GM12864 (cell line): ENCODE results near the gene FHL2.

Source experiments
- DNase-seq: peaks from one replicate; pipeline ENCODE4 v3.0.0-alpha.2; 2011; ENCODE audit warnings: low read depth
- H3K4me3 ChIP-seq: 2 replicates; pipeline ENCODE4 v1.5.1; 2011; ENCODE audit warnings: mild to moderate bottlenecking, low read depth, low read length, control low read depth
- TF ChIP-seq, protein P1 (sequence below): IDR thresholded peaks from 2 replicates; pipeline ENCODE4 v1.5.1; 2011; ENCODE audit warnings: low read depth, mild to moderate bottlenecking, moderate library complexity, low read length, control low read depth, inconsistent platforms; ENCODE audit errors: missing control alignments

The FHL2 gene

DNA sequence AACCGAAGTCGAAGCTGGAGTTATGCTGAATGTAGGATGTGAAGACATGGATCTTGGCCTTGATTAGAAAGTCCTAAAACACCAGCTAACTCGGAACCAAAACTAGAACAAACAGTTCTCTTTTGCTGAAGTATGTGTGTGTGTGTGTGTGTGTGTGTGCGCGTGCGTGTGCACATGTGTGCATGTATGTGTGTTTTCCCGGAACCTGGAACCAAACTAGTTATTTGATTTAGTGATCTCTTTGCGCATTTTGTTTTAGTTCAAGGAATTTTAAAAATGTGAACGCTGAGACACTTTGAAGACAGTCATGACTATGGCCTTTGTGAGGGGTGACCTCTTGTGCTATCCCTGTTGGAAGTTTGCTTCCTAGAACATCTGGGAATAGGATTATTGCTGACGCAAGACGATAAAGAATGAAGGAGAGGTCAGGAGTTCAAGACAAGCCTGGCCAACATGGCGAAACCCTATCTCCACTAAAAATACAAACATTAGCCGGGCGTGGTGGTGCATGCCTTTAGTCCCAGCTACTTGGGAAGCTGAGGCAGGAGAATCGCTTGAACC, 23.8 kb downstream of the FHL2 start:
- no peak for DNase-seq
- no peak overlapping the region for H3K4me3 ChIP-seq
- TF ChIP-seq, protein P1, sequence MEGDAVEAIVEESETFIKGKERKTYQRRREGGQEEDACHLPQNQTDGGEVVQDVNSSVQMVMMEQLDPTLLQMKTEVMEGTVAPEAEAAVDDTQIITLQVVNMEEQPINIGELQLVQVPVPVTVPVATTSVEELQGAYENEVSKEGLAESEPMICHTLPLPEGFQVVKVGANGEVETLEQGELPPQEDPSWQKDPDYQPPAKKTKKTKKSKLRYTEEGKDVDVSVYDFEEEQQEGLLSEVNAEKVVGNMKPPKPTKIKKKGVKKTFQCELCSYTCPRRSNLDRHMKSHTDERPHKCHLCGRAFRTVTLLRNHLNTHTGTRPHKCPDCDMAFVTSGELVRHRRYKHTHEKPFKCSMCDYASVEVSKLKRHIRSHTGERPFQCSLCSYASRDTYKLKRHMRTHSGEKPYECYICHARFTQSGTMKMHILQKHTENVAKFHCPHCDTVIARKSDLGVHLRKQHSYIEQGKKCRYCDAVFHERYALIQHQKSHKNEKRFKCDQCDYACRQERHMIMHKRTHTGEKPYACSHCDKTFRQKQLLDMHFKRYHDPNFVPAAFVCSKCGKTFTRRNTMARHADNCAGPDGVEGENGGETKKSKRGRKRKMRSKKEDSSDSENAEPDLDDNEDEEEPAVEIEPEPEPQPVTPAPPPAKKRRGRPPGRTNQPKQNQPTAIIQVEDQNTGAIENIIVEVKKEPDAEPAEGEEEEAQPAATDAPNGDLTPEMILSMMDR: no peak

DNA sequence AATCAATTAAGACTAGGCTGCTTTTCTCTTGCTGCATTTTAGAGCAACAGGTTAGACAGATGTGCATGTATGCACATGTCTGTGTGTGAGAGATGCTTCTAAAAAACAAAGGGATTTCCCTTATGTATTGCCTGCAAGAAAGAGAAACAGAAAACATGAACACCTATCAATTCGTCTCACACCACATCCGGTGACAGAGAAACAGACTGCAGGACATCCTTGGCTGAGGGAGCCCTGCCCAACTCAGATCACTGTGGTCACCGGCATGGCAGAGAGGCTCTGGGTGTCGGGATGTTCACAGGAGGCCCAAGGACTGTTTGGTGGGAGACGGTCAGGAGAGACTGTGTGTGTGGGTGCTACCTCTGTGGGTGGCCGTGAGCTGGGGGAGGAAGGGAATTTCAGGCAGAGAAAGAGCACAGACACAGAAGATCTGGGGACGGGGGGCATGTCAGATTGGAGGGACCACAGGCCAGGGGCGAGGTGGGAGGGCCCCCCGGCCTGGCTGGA, 24.9 kb downstream of the FHL2 start:
- TF ChIP-seq, protein P1: no peak
- peak; percentile 40 for DNase-seq

DNA sequence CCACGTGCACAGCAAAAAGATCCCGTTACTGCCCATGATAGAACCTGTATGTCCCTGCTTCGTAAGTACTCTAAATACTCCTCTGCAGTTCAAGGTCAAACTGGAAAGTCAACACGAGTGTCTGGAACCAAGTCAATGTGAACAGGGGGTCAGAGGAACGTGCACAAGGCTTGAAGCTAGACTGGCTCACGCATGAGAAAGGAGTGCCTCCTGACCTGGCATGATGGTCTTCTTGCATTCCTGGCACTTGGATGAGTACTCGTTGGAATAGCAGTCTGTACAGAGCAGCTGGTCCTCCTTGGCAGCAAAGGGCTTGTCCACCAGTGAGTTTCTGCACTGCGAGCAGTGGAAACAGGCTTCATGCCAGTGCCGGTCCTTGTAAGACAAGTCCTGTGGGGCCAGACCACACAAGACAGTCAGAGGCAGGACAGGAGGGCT, 25.5 kb downstream of the FHL2 start:
- DNase-seq: no peak
- TF ChIP-seq, protein P1: no peak
- no peak overlapping the region for H3K4me3 ChIP-seq

More for the DNA sequence above, 24.9 kb downstream of the FHL2 start:
- no peak overlapping the region; the same call in 1 of the 2 replicates for H3K4me3 ChIP-seq

DNA sequence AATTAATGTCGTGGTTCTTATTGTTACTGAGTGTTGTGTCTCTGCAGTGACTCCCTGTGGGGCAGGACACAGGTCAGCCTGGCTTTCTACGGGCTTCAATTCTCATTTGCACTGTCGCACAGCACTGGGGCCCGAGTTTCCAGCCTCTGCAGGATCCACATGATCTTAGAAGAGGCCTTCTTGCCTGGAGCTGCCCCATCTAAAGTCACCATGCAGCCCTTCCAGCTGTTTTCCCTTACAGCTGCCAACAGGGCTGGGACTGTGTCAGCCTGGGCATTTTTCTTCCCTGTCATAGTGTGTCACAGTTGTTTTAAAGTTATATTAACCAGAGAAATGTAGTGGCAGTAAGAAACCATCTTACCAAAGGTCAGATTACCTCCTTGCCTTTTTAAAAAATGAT, 27.0 kb downstream of the FHL2 start:
- no peak for DNase-seq
- H3K4me3 ChIP-seq: no peak overlapping the region
- TF ChIP-seq, protein P1: no peak

GRCh38 chr2:105371156-105371555, 27.7 kb downstream of the FHL2 start:
- DNase-seq: no peak
- no peak overlapping the region for H3K4me3 ChIP-seq
- TF ChIP-seq, protein P1: no peak

GRCh38 chr2:105369777-105370690, 28.8 kb downstream of the FHL2 start:
- peak; percentile 64 for DNase-seq
- H3K4me3 ChIP-seq: no peak overlapping the region
- TF ChIP-seq, protein P1: peak; percentile 98
